Superior temporal gyrus (tissue), 1 donor: ENCODE results near the gene FAM3B.
"Not testable (repeated sequence)": the region's sequence is repeated elsewhere in the genome, so short reads cannot be mapped to it uniquely, and the experiment has no call there.

ENCODE experiments used
- DNase-seq: peaks from one replicate; pipeline ENCODE4 v3.0.0-alpha.2; 2016; ENCODE audit errors: extremely low spot score

The FAM3B gene

GRCh38 chr21:41349619-41350390, 33.2 kb downstream of the FAM3B start:
- DNase-seq = no peak

DNA sequence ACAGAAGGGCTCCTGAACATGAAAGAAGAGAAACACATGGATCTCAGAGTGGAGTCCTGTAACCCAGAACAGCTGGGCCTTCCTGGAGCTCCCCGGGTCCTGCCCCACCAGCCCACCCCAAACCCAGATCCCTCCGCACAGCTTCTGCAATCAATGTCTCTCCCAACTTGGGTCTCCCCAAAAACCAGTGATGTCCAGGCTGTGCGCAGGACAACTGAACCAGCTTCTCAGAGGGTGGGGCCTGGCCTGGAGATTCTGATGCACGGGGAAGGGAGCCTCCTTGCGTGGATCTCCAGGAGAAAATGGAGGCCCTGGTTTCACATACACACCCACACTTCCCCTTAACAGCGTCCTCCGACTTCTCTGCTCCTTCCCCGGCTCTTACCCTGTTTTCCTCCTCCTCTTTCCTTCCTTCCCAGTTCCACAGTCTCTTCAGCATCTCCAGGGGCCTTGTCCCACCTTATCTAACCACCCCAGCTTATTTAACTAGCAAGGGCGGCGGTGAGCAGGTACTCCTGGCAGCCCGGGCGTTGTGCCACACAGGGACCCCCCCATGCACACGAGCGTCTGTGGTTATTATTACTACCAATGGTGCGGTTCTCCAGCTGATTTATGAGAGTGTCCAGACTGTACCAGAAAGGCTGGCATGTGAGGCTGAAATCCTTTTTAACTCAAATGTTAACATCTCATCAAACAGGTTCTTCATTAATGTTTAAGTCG, 34.0 kb downstream of the FAM3B start:
- DNase-seq = no peak

DNA sequence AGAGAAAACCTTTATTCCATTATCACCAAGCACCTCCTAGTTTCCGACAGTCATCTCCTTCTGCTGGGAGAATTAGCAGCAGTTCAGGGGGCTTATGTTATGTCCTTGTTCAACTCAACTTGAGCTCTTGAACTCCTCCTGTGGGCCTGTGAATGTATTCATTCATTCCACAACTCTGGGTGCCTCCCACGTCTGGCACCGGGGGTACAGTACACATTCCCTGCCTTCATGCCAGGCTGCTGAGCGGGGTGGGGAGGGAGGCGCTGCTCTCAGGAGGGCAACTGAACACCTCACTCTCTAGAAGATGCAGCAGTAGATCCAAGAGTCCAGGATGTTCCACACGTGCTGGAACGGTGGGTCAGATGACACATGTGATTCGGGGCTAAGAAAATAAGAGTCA, 40.9 kb downstream of the FAM3B start:
- no peak for DNase-seq

DNA sequence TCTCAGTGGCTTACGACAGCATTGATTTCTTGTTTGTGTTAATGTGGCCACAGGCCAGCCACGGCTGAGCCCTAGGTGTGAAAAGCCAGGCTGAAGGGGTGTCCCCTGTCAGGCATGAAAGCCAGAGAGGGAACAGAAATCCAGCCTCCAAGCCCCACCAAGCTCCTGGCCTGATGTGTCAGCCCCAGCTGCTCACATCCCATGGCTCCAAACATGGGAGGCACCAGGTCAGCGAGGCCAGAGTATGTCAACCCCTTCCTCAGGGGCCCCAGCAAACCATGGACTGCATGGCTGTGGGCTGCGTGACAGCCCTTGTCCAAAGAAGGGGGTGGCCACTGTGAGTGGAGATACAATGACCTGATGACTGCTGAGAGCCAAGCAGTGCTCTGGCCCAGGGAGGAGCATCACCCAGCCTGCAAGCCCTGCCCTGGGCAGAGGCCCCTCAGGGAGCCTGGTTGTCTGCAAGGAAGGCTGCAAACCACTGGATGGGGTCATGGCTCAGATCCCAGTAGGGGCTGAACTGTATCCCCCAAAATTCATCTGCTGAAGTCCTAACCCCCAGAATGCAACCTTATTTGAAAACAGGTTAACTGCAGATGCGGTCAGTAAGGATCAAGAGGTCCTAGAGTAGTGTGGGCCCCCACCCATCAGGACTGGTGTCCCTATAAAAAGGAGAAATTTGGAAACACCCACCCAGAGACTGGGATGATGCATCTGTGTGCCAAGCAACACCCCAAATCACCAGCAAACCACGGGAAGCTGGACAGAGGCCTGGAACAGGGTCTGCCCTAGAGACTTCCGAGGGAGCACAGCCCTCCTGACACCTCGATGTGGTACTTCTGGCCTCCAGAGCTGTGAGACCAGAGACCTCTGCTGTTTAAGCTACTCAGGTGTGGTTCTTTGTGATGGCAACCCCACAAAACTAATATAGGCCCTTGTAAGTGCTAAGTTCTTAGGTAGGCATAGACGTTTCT, 41.9 kb downstream of the FAM3B start:
- DNase-seq = no peak

DNA sequence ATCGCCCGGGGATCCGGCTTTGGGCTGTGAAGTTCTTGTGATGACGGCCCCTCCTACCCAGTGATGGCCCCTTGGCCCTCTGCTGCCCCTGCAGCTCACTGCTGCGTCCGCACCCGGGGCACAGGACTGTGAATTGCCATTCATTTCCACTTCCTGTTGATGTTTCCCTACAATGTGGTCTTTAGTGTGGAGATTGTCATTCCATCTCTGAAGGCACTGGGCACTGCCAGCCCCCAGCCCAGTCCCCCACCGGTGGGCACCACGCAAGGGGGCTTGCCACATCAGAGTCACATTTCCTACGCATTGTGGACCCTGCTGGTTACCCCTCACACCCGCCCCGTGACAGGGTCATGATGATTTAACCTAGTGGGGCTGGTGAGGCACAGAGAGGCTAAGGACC, 42.7 kb downstream of the FAM3B start:
- DNase-seq = no peak

GRCh38 chr21:41359754-41360071, 43.1 kb downstream of the FAM3B start:
- DNase-seq = not testable (repeated sequence)

DNA sequence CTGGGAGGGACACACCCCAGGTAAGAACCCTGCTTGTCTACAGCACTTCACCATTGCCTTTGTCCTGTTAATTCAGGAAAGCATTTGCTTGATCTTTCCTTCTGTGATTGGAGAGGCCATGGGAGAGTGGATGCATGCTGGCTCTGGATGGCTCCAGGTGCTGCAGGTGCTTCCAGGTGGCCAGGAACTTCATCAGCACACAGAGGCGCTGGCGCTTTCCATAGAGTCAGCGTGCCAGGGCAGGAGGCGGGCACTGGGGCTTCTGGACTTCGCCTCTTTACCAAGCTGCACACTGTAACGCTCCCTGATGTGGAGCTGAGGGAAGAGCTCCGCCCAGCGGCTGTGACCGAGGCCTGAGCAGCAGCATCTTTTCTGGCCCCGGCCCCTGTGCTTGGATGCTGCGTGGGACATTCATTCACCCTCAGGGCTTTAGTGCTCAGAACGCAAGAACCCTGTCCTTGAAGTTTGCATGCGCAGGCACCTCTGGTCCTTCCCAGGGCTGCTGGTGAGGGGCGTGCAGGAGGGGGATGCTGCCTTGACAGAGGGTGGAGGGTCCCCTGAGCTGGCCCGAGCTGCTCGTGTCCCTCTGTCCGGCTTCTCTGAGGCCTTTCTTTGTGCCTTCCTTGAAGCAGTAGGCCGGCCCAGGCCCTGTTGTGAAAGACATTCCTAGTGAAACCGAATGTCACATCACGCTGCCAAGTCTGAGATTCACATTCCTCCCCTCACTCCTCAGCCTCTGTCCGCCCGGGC, 43.6 kb downstream of the FAM3B start:
- no peak for DNase-seq

GRCh38 chr21:41361053-41361785, 44.6 kb downstream of the FAM3B start:
- no peak for DNase-seq

DNA sequence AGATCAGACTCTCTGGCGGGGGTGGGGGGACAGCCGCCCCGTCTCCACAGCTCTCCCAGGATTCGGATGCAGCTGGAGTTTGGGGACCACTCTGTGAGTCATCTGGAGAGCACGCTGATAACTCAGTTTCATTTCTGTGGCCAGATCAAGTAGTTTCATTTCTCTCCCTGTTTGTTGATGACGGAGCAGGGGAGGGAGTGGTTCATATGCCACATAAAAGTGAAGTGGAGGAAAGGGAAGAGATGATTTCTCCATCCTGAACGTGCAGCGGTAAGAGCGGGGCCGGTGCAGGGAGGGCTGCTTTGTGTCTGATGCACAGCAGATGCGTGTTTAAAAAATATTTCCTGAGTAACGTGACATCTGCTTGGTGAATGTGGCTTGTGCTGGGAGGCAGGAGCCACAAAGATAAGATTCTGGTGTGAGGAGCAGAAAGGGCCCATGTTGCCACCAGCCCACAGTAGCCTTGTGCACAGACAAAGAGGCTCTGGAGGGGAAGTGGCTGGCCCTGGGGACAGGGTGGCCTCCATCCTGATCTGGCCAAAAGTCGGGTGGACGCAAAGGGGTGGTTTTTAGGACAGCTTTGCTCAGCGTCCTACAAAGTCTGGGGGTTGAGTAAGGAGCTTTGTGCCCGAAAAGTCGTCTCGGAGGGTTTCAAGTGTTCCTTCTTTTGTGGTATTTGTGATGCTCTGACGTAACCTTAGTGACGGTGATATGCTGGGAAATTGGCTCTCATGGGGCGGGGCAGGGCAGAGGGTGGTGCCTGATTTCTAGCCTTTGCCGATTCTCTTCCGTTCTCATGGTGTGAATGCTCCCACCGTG, 45.4 kb downstream of the FAM3B start, which contains the start of gene MX2:
Gene MX2, plus strand, starts transcription at position 242 of the 819 bp plus-strand sequence. CDS start 14,880 bp downstream, outside the sequence.
- DNase-seq = no peak

GRCh38 chr21:41362605-41363369, 46.2 kb downstream of the FAM3B start:
- no peak for DNase-seq

DNA sequence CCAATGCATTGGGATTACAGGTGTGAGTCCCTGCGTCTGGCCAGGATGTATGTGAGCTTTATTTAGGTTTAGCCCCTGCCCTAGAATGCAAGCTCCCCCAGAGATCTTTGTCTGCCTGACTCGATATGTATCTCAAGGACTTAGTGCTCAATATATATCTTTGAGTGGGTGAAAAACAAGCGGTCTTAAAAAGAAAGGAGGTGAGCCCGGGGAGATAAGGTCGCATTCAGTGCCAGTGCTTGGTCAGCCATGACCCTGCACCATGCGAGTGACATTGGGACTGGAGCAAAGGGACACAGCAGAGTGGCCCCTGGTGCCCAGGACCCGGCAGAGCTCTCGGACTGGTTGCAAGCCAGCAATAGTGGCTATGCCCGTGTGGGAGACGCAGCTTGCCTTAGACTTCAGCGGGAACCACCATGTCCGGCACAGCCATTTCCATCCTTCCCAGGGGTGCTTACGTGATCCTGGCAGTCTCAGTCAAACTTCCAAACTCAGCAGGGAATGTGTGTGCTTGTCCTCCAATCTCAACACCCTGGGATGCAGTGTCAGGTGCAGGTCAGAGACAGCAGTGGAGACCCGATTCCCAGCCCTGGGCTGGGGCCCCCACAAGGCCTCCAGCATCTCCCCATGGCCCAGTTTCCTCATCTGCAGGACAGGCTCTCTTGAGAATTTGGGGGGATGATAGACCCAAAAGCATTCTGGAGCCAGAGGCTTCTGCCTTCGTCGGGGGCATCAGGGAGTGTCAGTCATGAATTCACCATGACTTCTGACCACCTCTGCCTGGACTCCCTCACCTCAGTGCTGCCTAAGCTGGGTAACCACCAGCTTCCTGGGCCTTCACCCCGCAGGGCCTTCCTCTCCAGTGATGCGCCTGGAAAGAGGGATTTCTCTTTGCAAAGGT, 47.0 kb downstream of the FAM3B start:
- no peak for DNase-seq

DNA sequence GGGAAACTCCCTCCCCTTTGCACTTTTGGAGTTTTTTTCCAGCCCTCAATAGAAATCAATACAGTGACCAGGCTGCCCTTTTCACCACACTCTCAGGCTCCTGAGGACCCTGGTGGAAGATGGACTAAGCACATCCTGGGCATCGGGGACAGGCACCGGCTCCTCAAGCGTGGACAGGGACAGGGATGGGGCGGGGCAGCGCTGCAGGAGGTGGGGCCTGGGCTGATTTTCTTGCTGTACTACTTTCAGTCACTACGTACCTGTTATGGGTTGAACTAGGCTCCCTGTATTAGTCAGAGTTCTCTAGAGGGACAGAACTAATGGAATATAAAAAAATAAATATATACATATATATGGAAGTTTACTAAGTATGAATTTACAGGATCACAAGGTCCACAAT, 47.7 kb downstream of the FAM3B start:
- DNase-seq = no peak

GRCh38 chr21:41365377-41366107, 48.9 kb downstream of the FAM3B start:
- DNase-seq = no peak

DNA sequence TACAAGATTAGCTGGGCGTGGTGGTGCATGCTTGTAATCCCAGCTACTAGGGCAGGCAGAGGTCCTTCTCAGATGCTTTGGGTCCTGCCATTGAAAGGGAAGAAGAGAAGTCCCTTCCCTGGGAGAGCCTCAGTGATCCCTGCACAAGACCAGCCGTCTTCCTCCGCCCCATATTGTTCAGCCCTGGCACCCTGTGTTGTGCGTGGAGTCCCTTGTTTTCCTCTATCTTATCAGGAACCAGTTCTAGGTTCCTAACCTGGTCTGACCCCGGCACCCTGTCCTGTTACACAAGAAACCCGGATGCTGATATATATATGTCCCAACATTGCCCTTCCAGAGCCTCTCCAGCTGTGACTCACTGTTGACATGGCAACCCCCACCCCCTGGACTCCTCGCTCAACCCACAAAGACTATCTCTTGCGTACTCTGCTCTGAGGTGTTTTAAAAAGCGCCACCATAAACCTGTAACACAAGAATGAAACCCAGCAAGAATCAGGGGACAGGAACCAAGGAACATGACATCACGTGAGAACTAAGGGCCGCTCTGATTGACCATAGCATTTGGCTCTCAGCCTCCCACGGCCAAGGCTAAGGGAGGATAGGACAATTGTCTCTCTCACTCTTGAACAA, 50.0 kb downstream of the FAM3B start:
- no peak for DNase-seq

DNA sequence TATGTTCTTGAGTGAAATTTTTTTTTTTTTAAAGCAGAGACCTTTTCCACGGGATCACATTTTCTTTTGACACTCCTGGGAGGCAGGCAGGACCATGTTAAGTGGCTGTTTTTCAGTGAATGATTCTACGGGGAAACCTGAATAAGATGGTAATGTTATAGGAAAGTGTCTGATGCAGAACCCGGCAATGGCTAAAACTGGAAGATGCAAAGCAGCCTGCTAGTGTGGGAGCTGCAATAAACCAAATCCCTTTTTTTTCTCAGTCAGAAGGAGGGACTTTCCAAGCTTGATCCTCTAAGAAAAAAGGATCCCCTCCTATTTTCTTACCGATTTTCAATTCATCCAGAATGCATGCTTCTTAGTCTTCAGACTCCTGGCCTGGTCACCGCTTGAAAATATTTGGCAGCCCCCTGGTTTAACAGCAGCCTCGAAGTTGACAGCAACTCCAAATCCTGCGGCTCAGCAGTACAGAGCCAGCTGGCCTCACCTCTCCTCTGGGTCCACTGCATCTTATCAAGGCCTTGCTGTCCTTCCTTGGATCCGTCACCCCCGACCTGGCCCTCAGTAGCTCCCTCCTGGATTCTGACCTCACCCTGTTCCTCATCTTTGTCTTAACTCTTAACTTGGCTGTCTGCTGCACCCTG, 50.8 kb downstream of the FAM3B start:
- DNase-seq = no peak
